ENCODE results near the gene GASK1A.

DNA sequence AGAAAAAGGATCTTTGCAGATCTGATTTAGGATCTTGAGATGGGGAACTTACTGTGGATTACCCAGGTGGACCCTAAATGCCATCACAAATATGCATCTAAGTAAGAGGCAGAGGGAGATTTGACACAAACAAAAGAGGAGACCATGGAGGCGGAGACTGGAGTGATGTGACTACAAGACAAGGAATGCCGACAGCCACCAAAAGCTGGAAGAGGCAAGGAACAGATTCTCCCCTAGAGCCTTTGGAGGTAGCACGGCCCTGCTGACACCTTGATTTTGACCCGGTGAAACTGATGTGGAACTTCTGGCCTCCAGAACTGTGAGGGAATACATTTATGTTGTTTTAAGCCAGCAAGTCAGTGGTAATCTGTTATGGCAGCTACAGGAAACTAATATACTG, 44.0 kb downstream of the GASK1A start:
- TF ChIP-seq, protein P1, sequence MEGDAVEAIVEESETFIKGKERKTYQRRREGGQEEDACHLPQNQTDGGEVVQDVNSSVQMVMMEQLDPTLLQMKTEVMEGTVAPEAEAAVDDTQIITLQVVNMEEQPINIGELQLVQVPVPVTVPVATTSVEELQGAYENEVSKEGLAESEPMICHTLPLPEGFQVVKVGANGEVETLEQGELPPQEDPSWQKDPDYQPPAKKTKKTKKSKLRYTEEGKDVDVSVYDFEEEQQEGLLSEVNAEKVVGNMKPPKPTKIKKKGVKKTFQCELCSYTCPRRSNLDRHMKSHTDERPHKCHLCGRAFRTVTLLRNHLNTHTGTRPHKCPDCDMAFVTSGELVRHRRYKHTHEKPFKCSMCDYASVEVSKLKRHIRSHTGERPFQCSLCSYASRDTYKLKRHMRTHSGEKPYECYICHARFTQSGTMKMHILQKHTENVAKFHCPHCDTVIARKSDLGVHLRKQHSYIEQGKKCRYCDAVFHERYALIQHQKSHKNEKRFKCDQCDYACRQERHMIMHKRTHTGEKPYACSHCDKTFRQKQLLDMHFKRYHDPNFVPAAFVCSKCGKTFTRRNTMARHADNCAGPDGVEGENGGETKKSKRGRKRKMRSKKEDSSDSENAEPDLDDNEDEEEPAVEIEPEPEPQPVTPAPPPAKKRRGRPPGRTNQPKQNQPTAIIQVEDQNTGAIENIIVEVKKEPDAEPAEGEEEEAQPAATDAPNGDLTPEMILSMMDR (IDR thresholded peaks at IDR 0.05), result no peak
- TF ChIP-seq POLR2AphosphoS5 (IDR thresholded peaks at IDR 0.05; ENCODE audit: insufficient read depth in 1 of 2, low read depth in 1 of 2) (no peak), POLR2A (IDR thresholded peaks at IDR 0.05) (no peak)

All from vagina (tissue), 2 donors.